GM19240 (cell line): Measurements from ENCODE around the gene SIK2.

Experiments used
- DNase-seq: peaks from one replicate; pipeline ENCODE4 v3.0.0; 2011; ENCODE audit warnings: low spot score; ENCODE audit not compliant: insufficient read length

SIK2 gene

GRCh38 chr11:111727431-111727830, 125.2 kb downstream of the SIK2 start:
- no peak for DNase-seq

DNA sequence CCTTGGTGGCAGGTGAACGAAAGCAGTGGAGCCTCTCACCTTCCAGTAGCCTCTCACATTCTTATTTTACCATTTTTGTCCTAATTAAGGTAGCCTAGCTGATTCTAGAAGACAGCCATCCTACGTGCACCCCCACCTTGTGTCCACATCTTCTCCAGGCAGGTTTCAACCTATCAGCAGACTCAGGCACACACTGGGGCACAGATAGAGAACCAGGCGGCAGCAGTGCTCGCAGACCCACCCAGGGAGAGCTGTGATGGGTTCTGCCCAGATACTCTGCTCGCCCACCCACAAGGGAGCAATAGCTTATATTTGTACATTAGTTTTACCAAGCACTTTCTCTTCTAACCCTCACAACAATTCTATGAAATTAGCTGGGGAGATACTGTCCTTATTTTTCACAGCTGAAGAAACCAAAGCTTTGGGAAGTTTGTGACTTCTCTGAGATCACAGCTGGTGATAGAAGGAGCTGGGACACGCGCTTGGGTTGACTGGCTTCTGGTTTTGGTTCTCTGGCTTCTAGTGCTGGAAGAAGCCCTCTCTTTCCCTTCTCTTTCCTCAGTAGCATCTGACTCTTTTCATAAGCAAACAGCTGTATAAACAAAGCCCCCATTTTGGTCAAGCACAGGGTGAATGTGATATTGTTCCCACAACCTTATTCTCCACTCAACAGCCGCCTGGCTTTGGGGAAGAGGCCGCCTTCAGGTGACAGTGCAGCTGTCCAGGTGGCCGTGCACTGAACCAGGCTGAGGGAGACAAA, 127.0 kb downstream of the SIK2 start:
- DNase-seq = no peak

DNA sequence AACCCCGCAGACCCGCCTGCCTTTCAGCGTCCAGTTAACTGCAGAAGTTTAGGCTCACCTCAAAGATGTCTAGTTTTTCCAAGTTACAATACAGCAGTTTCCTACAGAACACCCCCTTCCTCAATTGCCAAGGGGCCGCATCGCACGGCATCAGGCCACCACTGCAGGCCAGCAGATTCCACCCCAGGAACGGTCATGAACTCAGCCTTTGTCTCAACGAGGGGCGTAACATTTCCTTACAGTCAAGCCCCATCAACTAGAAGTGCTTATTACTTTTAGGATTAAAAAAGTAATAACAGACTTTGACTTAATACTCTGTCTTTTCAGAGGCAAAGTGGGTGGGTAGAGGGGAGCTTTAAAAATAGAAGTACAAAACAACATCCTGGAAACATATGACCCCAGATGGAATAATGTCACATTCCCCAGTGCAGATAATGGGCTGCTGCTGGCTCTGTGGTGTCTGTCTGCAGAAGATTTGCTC, 127.6 kb downstream of the SIK2 start:
- DNase-seq = no peak

- no peak for DNase-seq
Measured at GRCh38 chr11:111730871-111731591, 128.8 kb downstream of the SIK2 start.

DNA sequence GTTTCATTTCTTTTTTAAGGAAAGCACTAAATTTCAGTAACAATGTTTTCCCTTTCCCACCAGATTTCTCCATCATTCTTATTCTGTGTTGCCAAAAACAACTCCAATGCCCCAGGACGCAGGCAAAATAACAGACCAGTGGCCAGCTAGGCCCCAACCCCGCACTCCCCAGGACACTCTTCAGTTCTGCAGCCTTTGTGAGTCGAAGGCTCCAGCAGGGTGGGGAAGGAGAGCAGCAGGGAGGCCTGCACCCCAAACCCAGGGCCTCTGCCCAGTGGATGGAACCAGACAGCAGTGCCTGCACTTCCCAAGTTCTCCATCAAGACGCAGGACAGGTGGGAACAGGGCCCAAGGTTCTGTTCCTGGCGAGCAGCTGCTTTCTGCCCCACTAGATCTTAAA, 129.6 kb downstream of the SIK2 start:
- DNase-seq = no peak

DNA sequence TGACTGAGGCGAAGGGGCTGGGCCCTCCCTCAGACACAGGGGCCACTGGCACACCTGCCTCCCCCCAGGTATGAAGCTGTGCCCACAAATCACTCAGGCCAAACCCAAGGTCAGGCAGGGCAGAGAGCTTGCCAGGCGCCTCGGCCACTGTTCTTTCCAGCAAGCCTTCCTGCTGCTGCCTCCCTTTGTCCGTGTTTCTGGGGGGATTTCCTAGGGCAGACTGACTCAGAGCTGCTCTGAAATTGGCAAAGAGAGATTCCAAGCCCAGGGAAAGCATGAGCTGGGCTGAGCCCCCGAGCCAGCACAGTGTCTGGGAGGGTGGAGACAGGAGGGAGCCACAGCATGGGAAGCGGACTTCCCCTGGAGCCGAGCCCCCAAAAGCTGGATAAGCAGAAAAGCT, 130.8 kb downstream of the SIK2 start:
- no peak for DNase-seq

DNA sequence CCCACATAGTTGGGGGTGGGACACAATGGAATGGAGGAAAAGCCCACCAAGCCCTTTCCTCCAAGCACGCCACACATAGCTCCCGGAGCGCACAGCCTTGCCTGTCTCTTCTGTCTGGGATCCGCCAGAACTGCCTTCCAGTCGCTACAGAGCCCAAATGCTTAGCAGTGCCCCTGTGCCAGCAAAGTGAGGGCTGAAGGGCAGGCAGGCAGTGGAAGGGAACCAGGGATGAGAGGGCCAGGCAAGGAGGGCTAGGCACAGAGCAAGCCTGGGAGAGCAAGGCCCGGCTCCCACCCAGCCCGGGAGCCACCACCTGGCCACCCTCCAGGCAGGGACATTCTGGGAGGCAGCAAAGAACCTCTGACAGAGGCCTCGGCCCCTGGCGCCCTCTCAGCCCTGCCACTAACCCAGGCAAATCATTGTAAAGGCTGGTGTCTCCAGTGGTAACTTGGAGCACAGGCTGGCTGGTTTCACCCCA, 131.4 kb downstream of the SIK2 start:
- DNase-seq = no peak

- DNase-seq = no peak
Measured at GRCh38 chr11:111734101-111734953, 132.1 kb downstream of the SIK2 start.

DNA sequence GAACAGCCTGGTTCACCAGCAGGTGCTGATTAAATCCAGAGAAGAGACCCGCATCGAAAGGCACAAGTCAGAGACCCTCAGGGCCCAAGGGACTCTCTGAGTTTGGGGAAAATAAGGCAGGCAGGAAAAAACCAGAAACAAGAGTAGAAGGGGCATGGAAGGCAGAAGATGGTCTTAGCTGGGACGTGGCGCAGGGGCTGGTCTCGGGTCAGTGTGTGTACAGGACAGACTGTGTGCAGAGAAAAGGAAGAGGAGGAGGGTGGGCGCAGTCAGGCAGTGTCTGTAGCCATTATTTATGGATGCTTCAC, 132.7 kb downstream of the SIK2 start:
- DNase-seq = no peak

DNA sequence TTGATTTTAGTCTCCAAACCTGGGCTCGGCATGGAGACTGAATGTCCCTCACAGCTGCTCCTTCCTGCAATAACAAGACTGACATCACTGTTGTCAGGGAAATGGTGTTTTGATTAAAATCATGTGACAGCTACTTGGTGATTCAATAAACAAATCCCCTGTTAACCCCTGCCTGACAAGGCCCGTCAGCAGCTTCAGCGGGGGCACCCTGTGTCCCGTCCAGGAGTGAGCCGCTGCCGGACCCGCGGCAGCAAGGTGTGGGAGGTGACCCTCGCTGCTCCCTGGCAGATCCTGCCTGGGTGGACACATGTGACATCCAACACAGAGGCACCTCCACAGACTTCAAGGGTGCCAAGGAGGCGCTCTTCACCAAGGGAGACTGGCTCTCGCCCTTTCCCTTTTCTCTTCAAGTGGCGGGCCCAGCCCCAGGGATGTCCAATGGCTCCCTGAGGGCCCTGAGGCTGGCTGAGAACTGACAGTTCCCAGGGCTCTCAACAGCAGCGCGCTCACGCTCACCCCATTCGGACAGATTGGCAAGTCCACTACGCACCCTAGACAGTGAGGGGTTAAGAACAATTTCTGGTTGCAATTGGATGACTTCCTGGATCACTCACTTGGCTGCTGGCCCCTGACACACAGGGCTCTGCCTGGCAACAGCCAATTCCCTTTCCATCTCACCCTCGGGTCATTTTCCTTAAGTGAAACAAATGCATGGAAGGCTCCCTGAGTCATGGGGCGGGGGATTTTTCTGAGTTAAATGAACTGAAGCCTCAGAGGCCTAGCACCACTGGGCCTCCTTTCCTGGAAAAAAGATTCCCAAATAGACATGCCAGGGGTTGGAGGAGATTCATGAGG, 133.2 kb downstream of the SIK2 start:
- no peak for DNase-seq

- DNase-seq = no peak
Measured at GRCh38 chr11:111736181-111736590, 133.9 kb downstream of the SIK2 start.

DNA sequence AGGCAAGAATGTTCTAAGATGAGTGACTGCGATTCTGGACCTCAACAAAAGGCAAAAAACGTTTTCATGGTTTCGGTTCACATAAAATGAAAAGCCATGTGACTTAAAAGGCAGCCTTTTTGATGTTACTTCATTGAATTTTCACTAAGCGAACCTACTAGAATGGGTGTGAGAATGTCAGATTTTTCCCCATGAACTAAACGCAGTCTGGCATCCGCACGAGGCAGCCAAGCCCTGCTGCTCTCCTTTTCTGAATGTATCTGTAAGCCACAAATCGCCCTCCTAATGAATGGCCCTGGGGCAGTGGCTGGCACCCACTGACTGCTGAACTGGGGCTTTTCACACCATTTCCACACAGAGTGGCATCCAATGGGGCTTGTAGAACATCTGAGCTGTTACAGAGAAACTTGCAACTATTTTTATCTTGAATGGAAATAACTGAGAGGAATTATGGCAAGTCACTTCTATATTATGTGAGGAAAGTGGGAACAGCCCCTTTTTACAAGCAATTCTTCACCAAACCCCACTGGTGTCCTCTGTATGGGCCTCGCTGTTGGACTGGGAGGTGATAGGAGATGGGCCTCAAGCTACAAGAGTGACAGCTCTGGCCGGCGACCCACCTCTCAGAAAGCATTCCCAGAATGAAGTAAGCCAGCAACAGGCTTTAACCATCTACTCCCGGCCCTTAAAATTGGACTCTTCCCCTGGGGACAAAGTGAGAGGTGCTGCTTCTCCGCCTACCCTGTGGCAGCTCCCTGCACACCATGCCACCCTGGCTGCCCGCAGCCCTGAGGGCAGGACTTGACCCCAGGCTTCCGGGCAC, 134.6 kb downstream of the SIK2 start:
- DNase-seq = no peak

DNA sequence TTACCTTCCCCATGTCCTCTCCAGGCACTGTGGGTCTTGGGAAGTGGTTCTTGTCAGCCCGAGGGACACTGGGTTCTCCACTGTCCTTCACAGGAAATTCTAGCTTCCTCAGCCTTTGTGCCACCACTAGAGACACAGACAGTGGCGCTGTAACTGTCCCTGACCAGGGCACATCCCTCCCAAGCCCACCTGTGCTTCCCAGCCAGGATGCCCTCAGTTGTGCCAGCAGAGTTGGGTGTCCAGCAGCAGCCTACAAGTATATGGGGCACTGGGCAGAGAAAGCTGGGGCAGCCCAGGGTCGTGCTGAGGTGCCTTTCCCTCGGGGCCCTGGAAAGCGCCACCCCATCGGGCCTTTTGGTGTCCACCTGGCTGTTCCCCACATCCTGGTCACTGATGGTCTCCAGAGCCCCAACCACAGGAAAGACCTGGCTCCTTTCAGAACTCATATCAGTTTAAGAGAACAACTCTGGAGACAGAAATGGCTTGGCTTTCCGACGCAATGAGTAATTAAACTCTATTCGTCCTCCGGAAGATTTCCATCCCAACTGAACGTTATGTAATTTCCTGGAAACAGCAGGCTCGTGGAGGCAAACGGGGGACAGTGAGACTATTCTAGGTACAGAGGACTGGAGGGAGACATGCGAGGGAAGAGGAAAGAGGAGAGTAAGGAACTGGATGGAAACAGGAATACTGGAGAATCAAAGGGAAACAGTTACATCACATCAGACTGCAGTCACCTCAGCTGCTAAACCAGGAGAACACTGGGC, 135.4 kb downstream of the SIK2 start:
- no peak for DNase-seq

GRCh38 chr11:111739299-111739698, 137.1 kb downstream of the SIK2 start:
- no peak for DNase-seq

DNA sequence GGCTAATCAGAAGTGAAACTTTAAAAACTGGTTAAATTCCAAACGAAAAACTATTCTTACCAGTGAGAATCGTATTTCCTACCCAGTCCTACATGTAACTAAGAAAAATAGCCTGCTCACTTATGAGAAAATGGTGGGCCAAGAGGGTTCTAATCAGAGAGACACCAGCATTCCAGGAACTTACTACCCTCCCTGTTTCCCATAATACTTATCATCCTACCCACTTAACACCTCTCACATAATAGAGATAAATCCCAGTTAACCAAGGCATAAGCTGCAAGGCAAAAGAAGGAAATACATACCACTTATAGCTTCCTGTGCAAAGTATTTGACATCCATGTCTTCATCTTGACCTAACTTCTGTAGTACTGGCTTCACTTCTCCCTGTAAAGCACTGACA, 139.5 kb downstream of the SIK2 start:
- no peak for DNase-seq

DNA sequence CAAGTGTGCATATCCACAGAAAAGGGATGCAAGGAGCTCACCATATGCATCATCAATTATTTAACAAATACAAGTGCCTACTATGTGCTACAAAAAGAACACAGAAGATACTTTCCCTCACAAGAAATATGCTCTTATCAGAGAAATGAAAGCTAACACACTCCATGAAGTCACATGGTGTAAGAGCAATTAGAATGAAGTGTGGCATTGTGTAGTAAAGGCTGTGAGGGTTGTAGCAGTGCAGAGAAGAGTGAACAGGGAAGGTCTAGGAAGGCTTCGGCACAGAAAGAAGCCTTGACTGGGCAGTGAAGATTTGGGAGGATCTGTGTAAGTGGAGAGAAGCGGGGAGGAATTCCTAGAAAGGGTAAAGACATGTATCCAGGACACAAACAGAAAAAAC, 141.5 kb downstream of the SIK2 start:
- DNase-seq = no peak

DNA sequence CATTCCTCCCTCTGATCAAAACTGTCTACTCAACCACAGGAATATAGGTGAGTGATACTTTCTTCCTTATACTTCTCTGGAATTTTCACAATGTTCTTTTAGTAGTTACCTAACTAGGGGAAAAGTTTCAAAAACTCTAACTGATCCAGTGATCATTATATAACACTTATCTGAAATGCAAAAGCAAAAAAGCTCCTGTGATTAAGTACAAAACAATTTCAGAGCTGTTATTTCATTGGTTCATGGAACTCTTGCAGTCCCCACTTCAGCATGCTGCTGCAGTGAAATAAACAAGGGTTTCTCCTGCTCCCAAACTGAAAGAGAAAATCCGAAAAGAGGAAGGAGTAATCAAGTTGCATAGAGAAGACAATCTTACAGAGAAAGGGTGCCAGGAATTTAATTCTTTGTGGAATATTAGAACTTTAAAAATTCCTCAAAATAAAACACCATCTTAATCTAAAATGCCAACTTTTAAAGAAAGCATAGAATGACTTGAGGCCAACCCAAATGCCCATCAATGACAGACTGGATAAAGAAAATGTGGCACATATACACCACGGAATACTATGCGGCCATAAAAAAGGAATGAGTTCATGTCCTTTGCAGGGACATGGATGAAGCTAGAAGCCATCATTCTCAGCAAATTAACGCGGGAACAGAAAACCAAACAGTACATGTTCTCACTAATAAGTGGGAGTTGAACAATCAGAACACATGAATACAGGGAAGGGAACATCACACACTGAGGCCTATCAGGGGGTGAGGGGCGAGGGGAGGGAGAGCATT, 143.7 kb downstream of the SIK2 start:
- no peak for DNase-seq

DNA sequence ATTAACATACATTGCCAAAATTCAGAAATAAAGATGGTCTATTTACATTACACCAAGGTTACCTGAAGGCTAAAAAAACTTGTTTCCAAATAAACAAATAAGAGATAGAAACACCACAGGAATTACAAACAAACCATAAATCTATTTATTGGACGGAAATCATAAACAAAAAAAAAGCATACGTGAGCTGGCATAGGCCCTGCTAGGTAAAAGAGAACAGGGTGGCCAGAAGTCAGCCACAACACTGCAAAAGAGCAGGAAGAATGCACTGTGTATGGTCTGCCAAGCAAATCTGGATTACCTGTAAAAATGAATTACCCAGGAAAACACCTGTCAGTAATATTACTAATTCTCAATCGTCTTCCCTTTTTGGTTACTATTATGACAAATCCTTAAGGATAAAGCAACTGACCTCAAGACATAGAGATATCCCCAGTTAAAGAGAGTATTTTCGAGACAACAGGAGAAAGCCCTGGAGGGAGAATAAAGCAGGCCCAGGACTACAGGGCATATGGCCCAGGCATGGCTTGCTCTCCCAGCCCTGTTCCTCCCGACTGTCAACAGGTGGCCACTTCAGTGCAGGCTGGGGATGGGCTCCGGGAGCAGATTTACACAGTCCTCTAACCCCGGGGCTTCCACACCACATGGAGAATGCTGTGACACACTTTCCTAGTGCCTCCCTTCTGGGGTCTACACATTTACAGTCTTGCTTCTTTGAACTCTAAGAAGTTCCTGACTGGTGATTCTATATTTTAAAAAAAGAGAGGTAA, 146.0 kb downstream of the SIK2 start:
- no peak for DNase-seq
